ENCODE data around the gene EXOC3L4.

EXOC3L4 gene

GRCh38 chr14:103101963-103102688, 7.6 kb downstream of the EXOC3L4 start:
- Histone ChIP-seq H3K36me3 (ENCODE audit: control insufficient read depth in 2 of 2, insufficient read depth in 2 of 2, low read length in 2 of 2) (no peaks in the 10 kb centered on the region), H3K4me1 (ENCODE audit: control insufficient read depth, insufficient read depth, low read length) (peaks cover 33% of the 10 kb centered on the region), H3K27ac (ENCODE audit: low read length) (no peak overlapping the region), H3K4me3 (ENCODE audit: low read length in 2 of 2) (no peak overlapping the region), H3K9me3 (ENCODE audit: control insufficient read depth in 2 of 2, low read length in 2 of 2) (no peaks in the 10 kb centered on the region), H3K9ac (ENCODE audit: low read length in 2 of 2) (no peak overlapping the region), H3K27me3 (ENCODE audit: control insufficient read depth in 1 of 2, insufficient read depth in 2 of 2, low read length in 2 of 2) (peaks cover 36 to 39% of the 10 kb centered on the region in 2 donors)

GRCh38 chr14:103102689-103103260, 8.2 kb downstream of the EXOC3L4 start:
- H3K27ac ChIP-seq (ENCODE audit: low read length): no peak overlapping the region
- H3K4me1 ChIP-seq (ENCODE audit: control insufficient read depth, insufficient read depth, low read length): peaks cover 33% of the 10 kb centered on the region
- peaks cover 36 to 39% of the 10 kb centered on the region in 2 donors for H3K27me3 ChIP-seq (ENCODE audit: control insufficient read depth in 1 of 2, insufficient read depth in 2 of 2, low read length in 2 of 2)

GRCh38 chr14:103103461-103104388, 9.2 kb downstream of the EXOC3L4 start:
- H3K4me1 ChIP-seq (ENCODE audit: control insufficient read depth, insufficient read depth, low read length): peaks cover 33% of the 10 kb centered on the region
- peaks cover 36 to 39% of the 10 kb centered on the region in 2 donors for H3K27me3 ChIP-seq (ENCODE audit: control insufficient read depth in 1 of 2, insufficient read depth in 2 of 2, low read length in 2 of 2)
- H3K9ac ChIP-seq (ENCODE audit: low read length in 2 of 2): no peak overlapping the region
- no peaks in the 10 kb centered on the region for H3K36me3 ChIP-seq (ENCODE audit: control insufficient read depth in 2 of 2, insufficient read depth in 2 of 2, low read length in 2 of 2)
- H3K9me3 ChIP-seq (ENCODE audit: control insufficient read depth in 2 of 2, low read length in 2 of 2): no peaks in the 10 kb centered on the region
- H3K4me3 ChIP-seq (ENCODE audit: low read length in 2 of 2): peak overlapping the region in 1 of 2 donors; percentile 22
- no peak overlapping the region for H3K27ac ChIP-seq (ENCODE audit: low read length)

More at GRCh38 chr14:103102689-103103260, 8.2 kb downstream of the EXOC3L4 start:
- Histone ChIP-seq H3K9ac (ENCODE audit: low read length in 2 of 2) (no peak overlapping the region), H3K36me3 (ENCODE audit: control insufficient read depth in 2 of 2, insufficient read depth in 2 of 2, low read length in 2 of 2) (no peaks in the 10 kb centered on the region), H3K4me3 (ENCODE audit: low read length in 2 of 2) (no peak overlapping the region), H3K9me3 (ENCODE audit: control insufficient read depth in 2 of 2, low read length in 2 of 2) (no peaks in the 10 kb centered on the region)

- Histone ChIP-seq H3K4me3 (ENCODE audit: low read length in 2 of 2) (no peak overlapping the region), H3K27ac (ENCODE audit: low read length) (no peak overlapping the region), H3K9ac (ENCODE audit: low read length in 2 of 2) (no peak overlapping the region), H3K27me3 (ENCODE audit: control insufficient read depth in 1 of 2, insufficient read depth in 2 of 2, low read length in 2 of 2) (peaks cover 36 to 39% of the 10 kb centered on the region in 2 donors), H3K4me1 (ENCODE audit: control insufficient read depth, insufficient read depth, low read length) (peaks cover 31% of the 10 kb centered on the region), H3K36me3 (ENCODE audit: control insufficient read depth in 2 of 2, insufficient read depth in 2 of 2, low read length in 2 of 2) (no peaks in the 10 kb centered on the region), H3K9me3 (ENCODE audit: control insufficient read depth in 2 of 2, low read length in 2 of 2) (no peaks in the 10 kb centered on the region)
Observed at GRCh38 chr14:103104389-103104653, 9.8 kb downstream of the EXOC3L4 start.

- Histone ChIP-seq H3K4me1 (ENCODE audit: control insufficient read depth, insufficient read depth, low read length) (peaks cover 32% of the 10 kb centered on the region), H3K27me3 (ENCODE audit: control insufficient read depth in 1 of 2, insufficient read depth in 2 of 2, low read length in 2 of 2) (peaks cover 36 to 37% of the 10 kb centered on the region in 2 donors), H3K36me3 (ENCODE audit: control insufficient read depth in 2 of 2, insufficient read depth in 2 of 2, low read length in 2 of 2) (no peaks in the 10 kb centered on the region), H3K4me3 (ENCODE audit: low read length in 2 of 2) (peak overlapping the region in 1 of 2 donors; percentile 22), H3K9ac (ENCODE audit: low read length in 2 of 2) (no peak overlapping the region), H3K9me3 (ENCODE audit: control insufficient read depth in 2 of 2, low read length in 2 of 2) (no peaks in the 10 kb centered on the region), H3K27ac (ENCODE audit: low read length) (no peak overlapping the region)
Observed at GRCh38 chr14:103104654-103105452, 10.3 kb downstream of the EXOC3L4 start.

GRCh38 chr14:103105580-103106150, 11.1 kb downstream of the EXOC3L4 start:
- no peak overlapping the region for H3K9ac ChIP-seq (ENCODE audit: low read length in 2 of 2)
- H3K27ac ChIP-seq (ENCODE audit: low read length): no peak overlapping the region
- no peaks in the 10 kb centered on the region for H3K9me3 ChIP-seq (ENCODE audit: control insufficient read depth in 2 of 2, low read length in 2 of 2)
- H3K27me3 ChIP-seq (ENCODE audit: control insufficient read depth in 1 of 2, insufficient read depth in 2 of 2, low read length in 2 of 2): peaks cover 31 to 34% of the 10 kb centered on the region in 2 donors
- H3K4me1 ChIP-seq (ENCODE audit: control insufficient read depth, insufficient read depth, low read length): peaks cover 39% of the 10 kb centered on the region
- no peak overlapping the region for H3K4me3 ChIP-seq (ENCODE audit: low read length in 2 of 2)
- no peaks in the 10 kb centered on the region for H3K36me3 ChIP-seq (ENCODE audit: control insufficient read depth in 2 of 2, insufficient read depth in 2 of 2, low read length in 2 of 2)

GRCh38 chr14:103107455-103107854, 12.9 kb downstream of the EXOC3L4 start:
- H3K4me3 ChIP-seq (ENCODE audit: low read length in 2 of 2): no peak overlapping the region
- H3K27ac ChIP-seq (ENCODE audit: low read length): no peak overlapping the region
- H3K9ac ChIP-seq (ENCODE audit: low read length in 2 of 2): no peak overlapping the region
- no peaks in the 10 kb centered on the region for H3K36me3 ChIP-seq (ENCODE audit: control insufficient read depth in 2 of 2, insufficient read depth in 2 of 2, low read length in 2 of 2)
- no peaks in the 10 kb centered on the region for H3K9me3 ChIP-seq (ENCODE audit: control insufficient read depth in 2 of 2, low read length in 2 of 2)
- H3K4me1 ChIP-seq (ENCODE audit: control insufficient read depth, insufficient read depth, low read length): peaks cover 44% of the 10 kb centered on the region
- H3K27me3 ChIP-seq (ENCODE audit: control insufficient read depth in 1 of 2, insufficient read depth in 2 of 2, low read length in 2 of 2): peaks cover 25% of the 10 kb centered on the region in 2 donors

- H3K36me3 ChIP-seq (ENCODE audit: control insufficient read depth in 2 of 2, insufficient read depth in 2 of 2, low read length in 2 of 2): no peaks in the 10 kb centered on the region
- H3K9ac ChIP-seq (ENCODE audit: low read length in 2 of 2): no peak overlapping the region
- no peaks in the 10 kb centered on the region for H3K9me3 ChIP-seq (ENCODE audit: control insufficient read depth in 2 of 2, low read length in 2 of 2)
- H3K27me3 ChIP-seq (ENCODE audit: control insufficient read depth in 1 of 2, insufficient read depth in 2 of 2, low read length in 2 of 2): peaks cover 19 to 21% of the 10 kb centered on the region in 2 donors
- no peak overlapping the region for H3K4me3 ChIP-seq (ENCODE audit: low read length in 2 of 2)
- H3K27ac ChIP-seq (ENCODE audit: low read length): no peak overlapping the region
- H3K4me1 ChIP-seq (ENCODE audit: control insufficient read depth, insufficient read depth, low read length): peaks cover 44% of the 10 kb centered on the region
Observed at GRCh38 chr14:103107941-103108748, 13.6 kb downstream of the EXOC3L4 start.

- Histone ChIP-seq H3K9ac (ENCODE audit: low read length in 2 of 2) (no peak overlapping the region), H3K27me3 (ENCODE audit: control insufficient read depth in 1 of 2, insufficient read depth in 2 of 2, low read length in 2 of 2) (peaks cover 13 to 16% of the 10 kb centered on the region in 2 donors), H3K9me3 (ENCODE audit: control insufficient read depth in 2 of 2, low read length in 2 of 2) (no peaks in the 10 kb centered on the region), H3K4me1 (ENCODE audit: control insufficient read depth, insufficient read depth, low read length) (peaks cover 42% of the 10 kb centered on the region), H3K36me3 (ENCODE audit: control insufficient read depth in 2 of 2, insufficient read depth in 2 of 2, low read length in 2 of 2) (no peaks in the 10 kb centered on the region), H3K27ac (ENCODE audit: low read length) (no peak overlapping the region), H3K4me3 (ENCODE audit: low read length in 2 of 2) (no peak overlapping the region)
Observed at GRCh38 chr14:103108749-103109207, 14.3 kb downstream of the EXOC3L4 start.

Measured in stomach smooth muscle (tissue), 2 donors.